ENCODE results near the gene ANXA4.
"Not testable (repeated sequence)": the region's sequence is repeated elsewhere in the genome, so short reads cannot be mapped to it uniquely, and the experiment has no call there.

ANXA4 gene

GRCh38 chr2:69776886-69777785 lies 35.2 kb downstream of the ANXA4 start:
- DNase-seq (ENCODE audit: low spot score), result no peak

- DNase-seq (ENCODE audit: low spot score), result no peak
Observed at GRCh38 chr2:69777786-69778105, 35.8 kb downstream of the ANXA4 start.

- DNase-seq (ENCODE audit: low spot score), result no peak
Observed at GRCh38 chr2:69779258-69780001, 37.5 kb downstream of the ANXA4 start.

- DNase-seq (ENCODE audit: low spot score), result no peak
Observed at GRCh38 chr2:69780921-69781320, 39.0 kb downstream of the ANXA4 start.

- DNase-seq (ENCODE audit: low spot score), result no peak
Observed at GRCh38 chr2:69781321-69782248, 39.7 kb downstream of the ANXA4 start.

- no peak for DNase-seq (ENCODE audit: low spot score)
Observed at GRCh38 chr2:69784228-69784627, 42.3 kb downstream of the ANXA4 start.

- DNase-seq (ENCODE audit: low spot score), result no peak
Observed at GRCh38 chr2:69785358-69785757, 43.4 kb downstream of the ANXA4 start.

GRCh38 chr2:69786052-69786560 lies 44.2 kb downstream of the ANXA4 start:
- DNase-seq (ENCODE audit: low spot score), result no peak

GRCh38 chr2:69789175-69789721 lies 47.3 kb downstream of the ANXA4 start:
- no peak for DNase-seq (ENCODE audit: low spot score)

GRCh38 chr2:69789772-69790600 lies 48.1 kb downstream of the ANXA4 start:
- no peak for DNase-seq (ENCODE audit: low spot score)

- no peak for DNase-seq (ENCODE audit: low spot score)
Observed at GRCh38 chr2:69790601-69790959, 48.6 kb downstream of the ANXA4 start.

- DNase-seq (ENCODE audit: low spot score), result no peak
Observed at GRCh38 chr2:69791045-69791444, 49.1 kb downstream of the ANXA4 start.

- DNase-seq (ENCODE audit: low spot score), result no peak
Observed at GRCh38 chr2:69796174-69796573, 54.2 kb downstream of the ANXA4 start.

- no peak for DNase-seq (ENCODE audit: low spot score)
Observed at GRCh38 chr2:69797235-69797634, 55.3 kb downstream of the ANXA4 start.

- no peak for DNase-seq (ENCODE audit: low spot score)
Observed at GRCh38 chr2:69797836-69798289, 55.9 kb downstream of the ANXA4 start.

- no peak for DNase-seq (ENCODE audit: low spot score)
Observed at GRCh38 chr2:69798290-69798908, 56.5 kb downstream of the ANXA4 start.

GRCh38 chr2:69798909-69799526 lies 57.1 kb downstream of the ANXA4 start:
- no peak for DNase-seq (ENCODE audit: low spot score)

- DNase-seq (ENCODE audit: low spot score), result no peak
Observed at GRCh38 chr2:69801745-69802290, 59.9 kb downstream of the ANXA4 start.

GRCh38 chr2:69802781-69803367 lies 60.9 kb downstream of the ANXA4 start:
- not testable (repeated sequence) for DNase-seq (ENCODE audit: low spot score)
